Left colon (tissue), 2 donors: Measurements from ENCODE around the gene OXLD1. TPM values are rescaled to one million over a fixed set of nuclear protein-coding genes. Genes with fewer than 3 reads are reported as not detected.

Experiments used
- ATAC-seq: fragments of 200-7000 bp; cut with Tn5 transposase; one replicate; pipeline ENCODE4 v1.9.1; 2020; ENCODE audit warnings: mild to moderate bottlenecking, moderate library complexity
- DNase-seq, 2 donors: peaks; one replicate each; pipeline ENCODE4 v3.0.0-alpha.2; 2020
- intact Hi-C, 2 donors: fragments of 100-400 bp; cut with DNase I in 1 of 2; cut with micrococcal nuclease in 1 of 2; formaldehyde crosslinking; loops; one replicate each; pipeline versions ENCODE4 v1.11.2 to v1.14.0; 2022; cut with DNase I, micrococcal nuclease
- long read RNA-seq: library from polyadenylated mRNA; unstranded; transcript quantifications from one replicate; pipeline ENCODE4 v2.0.0, GENCODE V29; 2021
- total RNA-seq, 2 donors: library from RNA; stranded (reverse); fragmentation: NEBNext Ultra II Directional; extraction: Animal tissue kit (Norgen Biotek cat#: 25700); gene quantifications; one replicate each; pipeline ENCODE4 v1.2.1, GENCODE V29; 2021
- donor health status: DM: no; HTN: no; CAD: no.
- donor health status: DM: yes; HTN: yes; CAD: no.

OXLD1 gene
- total RNA-seq, result 10 to 100 TPM; 24.6 to 36.6 TPM
- long read RNA-seq, transcript OXLD1-206 (1 exons, 1,600 nt), result major isoform, 28 of 38 reads
- long read RNA-seq, partial matches to known transcripts, result 0 of 38 reads
- long read RNA-seq, other reads (novel, unspliced or antisense), result 1 of 38 reads

DNA sequence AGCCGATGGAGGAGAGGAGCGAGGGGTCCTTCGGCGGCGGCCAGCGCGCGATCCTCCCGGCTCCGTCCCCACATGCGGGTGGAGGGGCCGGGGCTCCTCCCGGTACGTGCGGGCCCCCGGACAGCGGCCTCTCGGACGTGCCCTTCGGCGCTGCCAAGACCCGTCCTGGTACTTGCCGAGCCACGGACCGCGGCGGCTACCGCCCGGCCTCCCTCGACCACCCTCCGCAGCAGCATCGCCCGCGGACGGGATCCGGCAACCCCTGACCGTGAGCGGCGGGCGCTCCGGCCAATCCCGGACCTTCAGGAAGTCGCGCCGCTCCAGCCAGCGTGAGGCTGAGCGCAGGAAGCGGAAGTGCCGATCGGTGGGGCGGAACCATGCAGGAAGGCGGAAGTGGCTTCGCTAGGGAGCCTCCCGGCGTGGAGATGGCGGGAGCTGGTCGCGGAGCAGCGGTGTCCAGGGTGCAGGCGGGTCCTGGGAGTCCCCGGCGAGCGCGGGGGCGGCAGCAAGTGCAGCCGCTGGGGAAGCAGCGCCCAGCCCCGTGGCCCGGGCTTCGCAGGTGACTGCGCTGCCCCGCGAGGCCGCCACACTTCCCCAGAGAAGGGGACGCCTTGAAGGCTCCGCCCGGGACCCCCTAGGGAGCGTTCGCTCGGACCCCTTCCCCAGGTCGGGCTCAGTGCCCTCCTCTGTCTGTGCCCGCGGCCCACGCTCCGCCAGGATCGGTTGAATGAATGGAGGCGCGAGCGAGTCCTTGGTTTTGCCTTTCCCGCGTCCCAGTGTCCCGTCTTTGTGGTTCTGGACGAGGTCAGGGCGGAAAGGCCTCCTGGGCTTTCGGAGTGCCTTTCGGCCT is at the start of gene OXLD1, which contains the start of gene CCDC137:
TSS of gene OXLD1 (minus strand) at position 264 of the 850 bp plus-strand sequence. CDS start at position 236, 28 bp downstream.
TSS of gene CCDC137 (plus strand) at position 396 of the 850 bp plus-strand sequence. CDS start at position 426, 30 bp downstream.
- intact Hi-C loops, result no loop called here
- peak; percentile 97 for ATAC-seq
- DNase-seq, result peak; percentile 97

- intact Hi-C loops, result no loop called here
- ATAC-seq (no peak), DNase-seq (peak in 1 of 2 donors; percentile 8)
Measured at GRCh38 chr17:81715107-81715871, 48.9 kb upstream of the OXLD1 start.

DNA sequence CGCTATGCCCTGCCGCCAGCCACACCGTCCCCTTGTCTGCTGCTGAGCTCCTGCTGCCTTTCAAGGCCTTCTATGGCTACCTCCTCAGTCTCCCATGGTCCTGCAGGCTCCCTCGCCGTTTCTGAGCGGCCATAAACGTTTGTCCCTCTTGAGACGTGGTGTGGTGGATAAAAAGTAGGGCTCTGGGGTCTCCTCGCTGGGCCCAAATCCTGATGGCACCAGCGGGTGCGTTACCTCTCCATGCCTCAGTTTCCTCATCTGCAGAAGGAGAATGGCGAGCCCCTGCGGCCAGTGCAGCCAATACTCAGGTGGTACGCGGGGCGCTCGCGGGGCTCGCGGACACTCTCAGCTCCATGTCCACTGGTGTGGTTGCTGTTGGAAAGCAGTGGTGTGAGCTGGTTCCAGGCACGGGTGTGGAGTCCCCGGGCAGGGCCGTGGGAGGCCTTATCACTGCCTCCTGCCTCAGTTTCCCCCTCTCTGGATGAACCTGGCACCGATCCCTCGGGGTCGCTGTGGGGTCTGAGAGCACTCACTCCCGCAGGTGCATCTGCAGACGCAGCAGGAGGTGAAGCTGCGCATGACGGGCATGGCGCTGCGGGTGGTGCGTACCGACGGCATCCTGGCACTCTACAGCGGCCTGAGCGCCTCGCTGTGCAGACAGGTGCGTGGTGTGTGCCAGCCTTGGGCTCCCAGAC is 48.2 kb upstream of the OXLD1 start:
- intact Hi-C loops, result no loop called here
- DNase-seq (peak in 1 of 2 donors; percentile 6), ATAC-seq (no peak)

DNA sequence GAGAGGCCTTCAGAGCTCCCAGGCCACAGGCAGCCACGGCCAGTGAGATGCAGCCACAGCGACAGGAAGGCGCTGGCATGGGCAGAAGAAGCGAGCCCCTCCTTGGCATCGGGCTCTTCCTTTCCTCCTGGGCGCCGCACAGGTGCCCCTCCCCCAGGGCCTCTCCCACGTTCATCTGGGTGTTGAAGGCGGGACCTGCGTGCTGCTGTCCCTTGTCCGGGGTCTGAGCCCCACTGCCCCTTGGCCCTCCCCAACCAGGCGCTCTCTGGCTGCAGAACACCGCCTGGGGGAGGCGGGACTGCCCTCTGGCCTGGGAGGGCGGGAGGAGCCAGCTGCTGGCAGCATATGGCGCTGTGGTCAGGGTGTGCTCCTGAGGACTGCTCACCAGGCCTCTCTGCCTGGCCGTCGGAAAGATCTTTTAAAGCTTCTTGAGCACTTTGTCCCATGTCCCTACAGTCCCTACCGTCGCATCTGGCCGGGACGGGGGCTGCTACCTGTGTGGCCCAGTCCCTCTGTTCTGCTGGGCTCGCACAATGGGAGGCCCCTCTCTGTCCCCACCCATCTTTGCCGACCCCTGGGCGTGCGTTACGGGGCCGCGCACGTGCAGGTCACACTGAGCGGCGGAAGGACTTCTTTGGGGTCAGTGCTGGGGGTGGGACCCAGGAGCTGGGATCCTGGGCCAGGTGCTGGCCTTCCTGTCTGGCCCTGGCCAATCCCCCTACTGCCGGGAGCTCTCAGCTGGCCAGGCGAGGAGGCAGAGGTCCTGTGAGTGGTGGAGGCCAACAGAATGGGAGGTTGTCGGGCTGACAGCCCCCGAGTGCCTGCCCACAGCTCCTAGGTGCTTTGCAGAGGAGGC is 47.4 kb upstream of the OXLD1 start:
- intact Hi-C loops, result no loop called here

DNA sequence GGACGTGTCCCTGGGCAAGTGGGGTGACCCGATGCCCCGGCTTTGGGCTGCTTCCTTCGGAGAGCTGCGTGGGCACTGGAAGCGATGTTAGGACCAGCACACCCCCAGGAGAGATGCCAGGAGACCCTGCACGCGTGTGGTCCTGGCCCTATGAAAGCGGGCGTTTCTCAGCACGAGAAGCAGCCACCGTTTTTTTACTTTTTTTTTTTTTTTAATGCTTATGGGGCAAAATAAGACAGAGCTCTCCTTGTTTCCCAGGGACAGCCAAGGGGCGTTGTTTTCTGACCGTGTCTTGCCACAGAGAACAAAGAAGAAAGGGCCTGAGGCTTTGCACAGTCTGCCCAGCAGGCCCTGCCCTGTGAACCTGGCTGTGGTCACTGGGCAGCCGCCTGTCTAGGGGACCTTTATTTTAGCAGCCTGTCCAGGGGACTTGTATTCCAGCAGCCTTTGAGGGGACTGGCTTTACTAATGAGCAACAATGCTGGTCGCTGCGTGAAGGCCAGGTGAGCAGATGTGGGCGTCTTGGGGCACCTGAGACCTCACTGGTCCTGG is 46.7 kb upstream of the OXLD1 start:
- DNase-seq (no peak), ATAC-seq (peak; percentile 3)
- intact Hi-C loops, result no loop called here

More for the DNA sequence above, 47.4 kb upstream of the OXLD1 start:
- peak; percentile 59 for ATAC-seq
- peak; percentile 74 to 78 for DNase-seq

GRCh38 chr17:81712468-81713003 is 46.1 kb upstream of the OXLD1 start:
- ATAC-seq (peak; percentile 36), DNase-seq (peak in 1 of 2 donors; percentile 69)
- intact Hi-C loops, result no loop called here

- intact Hi-C loops, result no loop called here
- DNase-seq, result peak; percentile 89 to 90
- peak; percentile 70 for ATAC-seq
Measured at GRCh38 chr17:81711814-81712467, 45.5 kb upstream of the OXLD1 start, which contains the start of gene SLC25A10. Gene SLC25A10 (plus strand): TSS chr17:81712284. CDS start chr17:81712427, 143 bp downstream.

GRCh38 chr17:81710514-81711308 is 44.3 kb upstream of the OXLD1 start:
- DNase-seq (peak in 1 of 2 donors; percentile 59), ATAC-seq (peak; percentile 26)
- intact Hi-C loops, result no loop called here

GRCh38 chr17:81708739-81709185 is 42.4 kb upstream of the OXLD1 start:
- ATAC-seq (no peak), DNase-seq (no peak)
- intact Hi-C loops, result no loop called here

- DNase-seq, result no peak
- no peak for ATAC-seq
- intact Hi-C loops, result no loop called here
Measured at GRCh38 chr17:81707725-81708646, 41.6 kb upstream of the OXLD1 start.

DNA sequence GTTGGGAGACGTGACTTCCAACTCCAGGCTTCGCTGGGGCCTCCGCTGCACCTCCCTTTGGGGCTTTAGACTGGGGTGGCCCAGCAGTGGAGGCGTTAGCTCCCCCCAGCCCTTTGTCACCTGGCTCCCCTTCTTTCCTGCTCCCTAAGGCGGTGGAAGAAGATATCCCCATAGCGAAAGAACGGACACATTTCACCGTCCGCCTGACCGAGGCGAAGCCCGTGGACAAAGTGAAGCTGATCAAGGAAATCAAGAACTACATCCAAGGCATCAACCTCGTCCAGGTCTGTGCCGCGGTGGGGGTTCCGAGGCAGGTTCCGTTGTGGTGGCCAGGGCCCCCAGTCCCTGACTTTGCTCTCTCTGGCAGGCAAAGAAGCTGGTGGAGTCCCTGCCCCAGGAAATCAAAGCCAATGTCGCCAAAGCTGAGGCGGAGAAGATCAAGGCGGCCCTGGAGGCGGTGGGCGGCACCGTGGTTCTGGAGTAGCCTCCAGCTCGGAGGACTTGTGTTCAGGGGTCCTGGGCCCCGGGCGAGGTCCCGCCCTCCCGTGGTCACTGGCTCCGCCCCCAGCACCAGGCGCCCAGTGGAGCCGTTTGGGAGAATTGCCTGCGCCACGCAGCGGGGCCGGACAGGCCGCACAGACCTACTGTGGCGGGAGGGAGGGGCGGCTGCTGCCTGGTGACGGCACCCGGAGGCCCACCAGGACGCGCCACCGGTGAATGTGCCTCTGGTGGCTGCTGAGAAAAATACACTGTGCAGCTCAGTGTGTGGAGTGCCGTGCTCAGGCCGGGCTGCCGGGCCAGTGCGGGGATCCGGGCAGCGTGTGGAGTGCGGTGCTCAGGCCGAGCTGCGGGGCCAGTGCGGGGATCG is 40.6 kb upstream of the OXLD1 start:
- intact Hi-C loops, result no loop called here
- ATAC-seq (no peak), DNase-seq (no peak)

- DNase-seq, result no peak
- intact Hi-C loops, result no loop called here
- no peak for ATAC-seq
Measured at GRCh38 chr17:81706232-81706611, 39.8 kb upstream of the OXLD1 start.

DNA sequence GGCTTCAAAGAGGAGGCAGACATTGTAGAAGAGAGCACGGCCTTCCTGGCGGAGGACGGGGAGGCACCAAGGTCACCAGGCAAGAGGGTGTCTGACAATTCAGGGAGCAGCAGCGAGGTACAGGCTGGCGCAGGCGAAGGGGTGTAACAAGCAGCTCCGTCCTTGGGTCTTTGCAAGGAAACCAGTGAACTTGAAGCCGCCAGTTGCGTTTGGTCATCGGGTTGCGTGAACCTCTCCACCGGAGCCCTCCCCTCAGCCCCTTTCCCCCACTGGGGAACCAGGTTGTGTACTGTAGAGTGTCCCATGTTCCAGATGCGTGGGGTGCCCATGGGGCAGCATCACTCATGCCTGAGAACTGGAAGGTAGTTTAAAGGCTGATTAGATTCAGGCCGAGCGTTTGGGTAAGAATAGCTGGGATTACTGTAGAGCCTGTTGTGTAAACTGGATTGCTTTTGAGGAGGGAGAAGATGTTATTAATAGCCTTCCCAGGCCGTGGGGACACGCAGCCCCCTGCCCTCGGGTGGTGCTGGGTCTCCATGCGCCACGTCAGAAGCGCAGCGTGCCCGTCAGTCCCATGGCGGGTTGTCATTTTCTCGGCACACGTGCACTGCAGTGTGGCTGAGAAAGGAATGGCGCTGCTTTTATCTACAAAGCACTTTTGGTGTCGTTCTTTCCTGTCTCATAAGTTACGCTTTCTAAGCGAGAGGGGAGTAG is 39.3 kb upstream of the OXLD1 start:
- no peak for DNase-seq
- no peak for ATAC-seq
- intact Hi-C loops, result no loop called here
